Lung (tissue), 12 donors: ENCODE measurements around the gene ITGA5. TPM values are rescaled to one million over a fixed set of nuclear protein-coding genes. Genes with fewer than 3 reads are reported as not detected.

Experiments
- ATAC-seq: fragments of 200-7000 bp; cut with Tn5 transposase; one replicate; pipeline ENCODE4 v1.9.1; 2020; ENCODE audit warnings: moderate number of reproducible peaks; ENCODE audit not compliant: insufficient read depth, low FRiP score
- DNase-seq, 3 donors: peaks; one replicate each; pipeline ENCODE4 v3.0.0-alpha.2; 2013 to 2017
- H3K27ac ChIP-seq, 2 donors: one replicate each; pipeline ENCODE4 v1.5.1; 2013; ENCODE audit warnings: mild to moderate bottlenecking in 2 of 2, moderate library complexity in 2 of 2, control low read depth in 1 of 2, inconsistent platforms in 1 of 2, low read depth in 1 of 2, low read length in 1 of 2
- H3K27me3 ChIP-seq, 3 donors: one replicate each; pipeline ENCODE4 v1.5.1; 2013; ENCODE audit warnings: low read length in 2 of 3; ENCODE audit not compliant: control insufficient read depth in 3 of 3, insufficient read depth in 3 of 3
- H3K36me3 ChIP-seq, 4 donors: one replicate each; pipeline ENCODE4 v1.5.1; 2013; ENCODE audit warnings: low read length in 4 of 4, mild to moderate bottlenecking in 1 of 4, moderate library complexity in 1 of 4; ENCODE audit not compliant: control insufficient read depth in 4 of 4, insufficient read depth in 4 of 4
- H3K4me1 ChIP-seq, 5 donors: one replicate each; pipeline ENCODE4 v1.5.1; 2013; ENCODE audit warnings: low read length in 5 of 5, mild to moderate bottlenecking in 2 of 5, moderate library complexity in 1 of 5; ENCODE audit not compliant: control insufficient read depth in 5 of 5, insufficient read depth in 5 of 5
- H3K4me3 ChIP-seq: one replicate; pipeline ENCODE4 v1.5.1; 2013; ENCODE audit warnings: mild to moderate bottlenecking, control low read depth, moderate library complexity
- H3K9ac ChIP-seq, 2 donors: one replicate each; pipeline ENCODE4 v1.5.1; 2013; ENCODE audit warnings: low read length in 2 of 2, control low read depth in 1 of 2; ENCODE audit not compliant: insufficient read depth in 1 of 2
- H3K9me3 ChIP-seq, 4 donors: one replicate each; pipeline ENCODE4 v1.5.1; 2013; ENCODE audit warnings: low read length in 3 of 4, mild to moderate bottlenecking in 1 of 4, moderate library complexity in 1 of 4; ENCODE audit not compliant: control insufficient read depth in 4 of 4, insufficient read depth in 3 of 4
- WGBS, 2 donors: extraction: QIAGEN DNeasy Blood & Tissue Kit; methylation state at CpG; one replicate each; pipeline ENCODE4 v1.1.7; 2013; 5-methylcytosine and 5-hydroxymethylcytosine counted together
- polyA plus RNA-seq, 2 donors: library from polyadenylated mRNA; stranded (reverse); fragments of 200-250 nt; gene quantifications; one replicate each; pipeline ENCODE4 v1.2.1, GENCODE V29; 2013
- total RNA-seq, 2 donors: library from RNA; depleted of rRNA in 1 of 2; stranded (reverse); fragments of >200 nt in 1 of 2; gene quantifications; one replicate each; pipeline ENCODE4 v1.2.1, GENCODE V29; 2014 to 2021
- TF ChIP-seq, protein P1 (sequence below): IDR thresholded peaks from 2 replicates; pipeline ENCODE4 v1.5.1; 2012; ENCODE audit warnings: mild to moderate bottlenecking; ENCODE audit errors: control extremely low read depth, extremely low read depth
- donor health status: control.
- donor health status: control.
- donor health status: Bipolar disorder and iron deficiency.
- donor health status: healthy.
- donor health status: DM: yes; HTN: yes; CAD: no.

ITGA5 gene
- total and polyA plus RNA-seq, 4 donors = 39.8 to 134 (median 101) TPM

GRCh38 chr12:54350743-54351142 is 68.3 kb downstream of the ITGA5 start:
- ATAC-seq (peak; percentile 22), DNase-seq (peak in 2 of 3 donors; percentile 49 to 71)
- TF ChIP-seq, protein P1, sequence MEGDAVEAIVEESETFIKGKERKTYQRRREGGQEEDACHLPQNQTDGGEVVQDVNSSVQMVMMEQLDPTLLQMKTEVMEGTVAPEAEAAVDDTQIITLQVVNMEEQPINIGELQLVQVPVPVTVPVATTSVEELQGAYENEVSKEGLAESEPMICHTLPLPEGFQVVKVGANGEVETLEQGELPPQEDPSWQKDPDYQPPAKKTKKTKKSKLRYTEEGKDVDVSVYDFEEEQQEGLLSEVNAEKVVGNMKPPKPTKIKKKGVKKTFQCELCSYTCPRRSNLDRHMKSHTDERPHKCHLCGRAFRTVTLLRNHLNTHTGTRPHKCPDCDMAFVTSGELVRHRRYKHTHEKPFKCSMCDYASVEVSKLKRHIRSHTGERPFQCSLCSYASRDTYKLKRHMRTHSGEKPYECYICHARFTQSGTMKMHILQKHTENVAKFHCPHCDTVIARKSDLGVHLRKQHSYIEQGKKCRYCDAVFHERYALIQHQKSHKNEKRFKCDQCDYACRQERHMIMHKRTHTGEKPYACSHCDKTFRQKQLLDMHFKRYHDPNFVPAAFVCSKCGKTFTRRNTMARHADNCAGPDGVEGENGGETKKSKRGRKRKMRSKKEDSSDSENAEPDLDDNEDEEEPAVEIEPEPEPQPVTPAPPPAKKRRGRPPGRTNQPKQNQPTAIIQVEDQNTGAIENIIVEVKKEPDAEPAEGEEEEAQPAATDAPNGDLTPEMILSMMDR = no peak
- 65 to 74% methylated on average over 3 of the region's 3 CpGs for WGBS, 2 donors
- Histone ChIP-seq H3K27me3 (no peaks in the 10 kb centered on the region), H3K36me3 (peaks cover 35 to 51% (median 41%) of the 10 kb centered on the region in 4 donors), H3K4me1 (peaks cover 4 to 34% (median 9%) of the 10 kb centered on the region in 5 donors), H3K4me3 (no peak overlapping the region), H3K27ac (peak overlapping the region in 1 of 2 donors; percentile 73), H3K9me3 (no peaks in the 10 kb centered on the region), H3K9ac (no peak overlapping the region)

DNA sequence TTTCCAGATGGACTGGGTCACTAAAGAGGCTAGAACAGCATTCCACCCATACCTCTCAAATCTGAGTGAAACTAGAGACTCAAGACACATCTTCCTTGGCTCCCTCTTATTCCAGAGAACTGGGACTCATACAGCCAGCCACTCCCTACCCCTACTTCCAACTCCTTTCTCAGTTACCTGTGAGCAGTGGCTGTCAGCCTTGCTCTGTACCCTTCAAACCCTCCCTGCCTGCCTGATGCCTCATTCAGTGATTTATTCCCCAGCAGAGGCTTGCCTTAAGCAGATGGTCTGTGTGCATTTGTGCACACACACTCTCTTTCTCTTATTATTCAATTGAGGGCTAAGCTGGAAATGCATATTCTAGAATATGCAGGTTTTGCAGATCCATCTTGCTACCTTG is 69.4 kb downstream of the ITGA5 start:
- Histone ChIP-seq H3K36me3 (peaks cover 39 to 59% (median 48%) of the 10 kb centered on the region in 4 donors), H3K4me3 (no peak overlapping the region), H3K9me3 (no peaks in the 10 kb centered on the region), H3K27me3 (no peaks in the 10 kb centered on the region), H3K9ac (no peak overlapping the region), H3K27ac (peak overlapping the region in 1 of 2 donors; percentile 70), H3K4me1 (peaks cover 4 to 27% (median 7%) of the 10 kb centered on the region in 5 donors)
- DNase-seq (no peak), ATAC-seq (no peak)
- TF ChIP-seq, protein P1 = no peak

GRCh38 chr12:54349036-54349435 is 70.0 kb downstream of the ITGA5 start:
- Histone ChIP-seq H3K27ac (no peak overlapping the region), H3K27me3 (no peaks in the 10 kb centered on the region), H3K4me3 (no peak overlapping the region), H3K9ac (no peak overlapping the region), H3K36me3 (peaks cover 40 to 59% (median 49%) of the 10 kb centered on the region in 4 donors), H3K9me3 (no peaks in the 10 kb centered on the region), H3K4me1 (peaks cover 4 to 27% (median 7%) of the 10 kb centered on the region in 5 donors)
- DNase-seq (no peak), ATAC-seq (no peak)
- TF ChIP-seq, protein P1 = no peak
- 89% methylated on average over 4 of the region's 4 CpGs for WGBS, 2 donors

Other genes starting within 250 kb of the ITGA5 start
- 10 to 100 TPM; 20.3 to 28.4 TPM for gene SMUG1, start 230.3 kb downstream of the ITGA5 start, total RNA-seq
- gene SMUG1, start 230.3 kb downstream of the ITGA5 start, polyA plus RNA-seq = 10 to 100 TPM; 23.4 to 45.7 TPM
- gene CBX5, start 139.1 kb downstream of the ITGA5 start, total RNA-seq = 10 to 100 TPM; 50.9 to 78.3 TPM
- gene CBX5, start 139.1 kb downstream of the ITGA5 start, polyA plus RNA-seq = 1 to 10 TPM; 8.3 to 9.8 TPM
- 100 to 1,000 TPM; 852 to 875 TPM for gene HNRNPA1, start 138.5 kb downstream of the ITGA5 start, total RNA-seq
- 100 to 1,000 TPM; 803 to 937 TPM for gene HNRNPA1, start 138.5 kb downstream of the ITGA5 start, polyA plus RNA-seq
- gene NFE2, start 118.3 kb downstream of the ITGA5 start, total RNA-seq = 1 to 10 TPM; 6.9 to 7.9 TPM
- 10 to 100 TPM in 1 of 2 donors, 1 to 10 TPM in 1; 3.5 to 38.5 TPM for gene NFE2, start 118.3 kb downstream of the ITGA5 start, polyA plus RNA-seq
- 100 to 1,000 TPM; 127 to 163 TPM for gene COPZ1, start 94.1 kb downstream of the ITGA5 start, total RNA-seq
- 100 to 1,000 TPM in 1 of 2 donors, 10 to 100 TPM in 1; 98.8 to 145 TPM for gene COPZ1, start 94.1 kb downstream of the ITGA5 start, polyA plus RNA-seq
- 1 to 10 TPM; 1.5 to 2.6 TPM for gene GPR84, start 54.8 kb downstream of the ITGA5 start, total RNA-seq
- 10 to 100 TPM in 1 of 2 donors, under 1 TPM in 1; 0.73 to 76.1 TPM for gene GPR84, start 54.8 kb downstream of the ITGA5 start, polyA plus RNA-seq
- gene ZNF385A, start 34.5 kb downstream of the ITGA5 start, total RNA-seq = 10 to 100 TPM in 1 of 2 donors, 1 to 10 TPM in 1; 7.6 to 26.1 TPM
- gene ZNF385A, start 34.5 kb downstream of the ITGA5 start, polyA plus RNA-seq = 10 to 100 TPM; 15.3 to 17.9 TPM
- 1 to 10 TPM in 1 of 2 donors, under 1 TPM in 1; 0.68 to 1.2 TPM for gene GTSF1, start 54.3 kb upstream of the ITGA5 start, total RNA-seq
- 1 to 10 TPM in 1 of 2 donors, under 1 TPM in 1; 0.69 to 2.1 TPM for gene GTSF1, start 54.3 kb upstream of the ITGA5 start, polyA plus RNA-seq
- gene NCKAP1L, start 78.5 kb upstream of the ITGA5 start, total RNA-seq = 10 to 100 TPM; 38.7 to 73.0 TPM
- 10 to 100 TPM; 11.1 to 50.2 TPM for gene NCKAP1L, start 78.5 kb upstream of the ITGA5 start, polyA plus RNA-seq
- gene PDE1B, start 130.3 kb upstream of the ITGA5 start, total RNA-seq = 1 to 10 TPM; 1.3 to 7.0 TPM
- gene PDE1B, start 130.3 kb upstream of the ITGA5 start, polyA plus RNA-seq = 1 to 10 TPM; 5.1 TPM
- gene PPP1R1A, start 169.4 kb upstream of the ITGA5 start, total RNA-seq = under 1 TPM; 0.65 to 0.98 TPM
- gene PPP1R1A, start 169.4 kb upstream of the ITGA5 start, polyA plus RNA-seq = under 1 TPM; 0.15 to 0.73 TPM
- not detected for gene LACRT, start 215.6 kb upstream of the ITGA5 start, total RNA-seq
- not detected for gene LACRT, start 215.6 kb upstream of the ITGA5 start, polyA plus RNA-seq
- not detected for gene DCD, start 229.1 kb upstream of the ITGA5 start, total RNA-seq
- not detected for gene DCD, start 229.1 kb upstream of the ITGA5 start, polyA plus RNA-seq